Measurements from ENCODE around the gene PLEKHG4B.

Gene PLEKHG4B

DNA sequence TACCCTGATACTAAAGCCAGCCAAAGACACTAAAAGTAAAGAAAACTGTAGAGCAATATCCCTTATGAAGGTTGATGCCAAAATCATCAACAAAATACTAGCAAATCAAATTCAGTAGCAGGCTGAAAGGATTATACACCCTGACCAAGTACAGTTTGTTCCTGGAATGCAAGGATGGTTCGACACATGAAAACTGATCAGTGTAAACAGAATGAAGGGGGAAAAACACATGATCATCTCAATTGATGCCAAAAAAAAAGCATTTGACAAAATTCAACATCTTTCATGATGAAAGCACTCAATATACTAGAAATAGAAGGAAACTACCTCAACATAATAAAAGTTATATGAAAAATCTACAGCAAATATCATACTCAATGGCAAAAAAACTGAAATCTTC, 55.8 kb downstream of the PLEKHG4B start:
- no CpG with 5 or more reads among the region's 1 CpG for WGBS, 2 donors (ENCODE audit: extremely low coverage in 2 of 2, insufficient read length in 2 of 2, insufficient replicate concordance in 1 of 2)
- H3K36me3 ChIP-seq (replicated peaks in 1 of 2; ENCODE audit: control insufficient read depth in 2 of 2, insufficient read depth in 2 of 2, low read length in 2 of 2) = peaks cover 25 to 51% of the 10 kb centered on the region in 2 donors

DNA sequence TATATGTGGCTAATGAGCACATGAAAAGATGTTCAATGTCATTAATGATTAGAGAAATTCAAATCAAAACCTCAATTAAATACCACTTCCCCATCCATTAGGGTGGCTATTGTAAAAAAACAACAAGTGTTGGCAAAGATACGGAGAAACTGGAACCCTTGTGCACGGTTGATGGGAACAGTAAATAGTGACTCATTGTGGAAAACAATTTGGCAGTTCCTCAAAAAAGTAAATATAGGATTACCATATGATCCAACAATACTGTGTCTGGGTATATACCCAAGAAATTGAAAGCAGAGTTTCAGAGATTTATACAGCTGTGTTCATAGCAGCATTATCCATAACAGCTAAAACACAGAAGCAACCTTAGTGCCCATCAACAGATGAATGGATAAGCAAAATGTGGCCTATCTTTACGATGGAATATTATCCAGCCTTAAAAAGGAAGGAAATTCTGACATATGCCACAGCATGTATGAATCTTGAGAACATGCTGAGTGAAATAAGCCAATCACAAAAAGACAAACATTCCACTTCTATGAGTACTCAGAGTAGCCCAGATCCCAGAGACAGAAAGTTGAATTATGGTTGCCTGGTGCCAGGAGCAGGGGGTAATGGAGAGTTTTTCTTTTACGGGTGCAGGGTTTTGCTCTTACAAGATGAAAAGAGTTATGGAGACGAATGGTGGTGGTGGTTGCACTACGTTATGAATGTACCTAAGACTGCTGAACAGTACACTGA, 57.9 kb downstream of the PLEKHG4B start:
- Histone ChIP-seq H3K4me2 (ENCODE audit: insufficient read depth, low read length, poor library complexity, severe bottlenecking) (no peak overlapping the region), H2BK12ac (ENCODE audit: low read length) (no peak overlapping the region), H3K9me3 (replicated peaks in 1 of 2; ENCODE audit: control insufficient read depth in 2 of 2, insufficient read depth in 1 of 2, low read depth in 1 of 2, low read length in 2 of 2) (peaks cover 25 to 26% of the 10 kb centered on the region in 2 donors), H2AK5ac (ENCODE audit: low read depth, low read length) (no peak overlapping the region), H3K4me3 (ENCODE audit: low read length in 2 of 2) (no peak overlapping the region), H3K27ac (replicated peaks; ENCODE audit: low read length) (no peak overlapping the region), H3K79me1 (ENCODE audit: low read depth, low read length) (peaks cover 7% of the 10 kb centered on the region), H4K8ac (ENCODE audit: low read depth, low read length) (no peak overlapping the region), H3K18ac (ENCODE audit: low read length) (no peak overlapping the region), H2BK15ac (ENCODE audit: low read length) (no peak overlapping the region), H2AFZ (ENCODE audit: low read length) (no peak overlapping the region), H4K91ac (ENCODE audit: low read depth, low read length, poor library complexity) (no peak overlapping the region), H3K4me1 (ENCODE audit: control insufficient read depth in 2 of 2, insufficient read depth in 1 of 2, low read depth in 1 of 2, low read length in 2 of 2) (peaks cover 0 to 8% of the 10 kb centered on the region in 2 donors), H3K27me3 (ENCODE audit: control insufficient read depth in 3 of 3, insufficient read depth in 3 of 3, low read depth in 1 of 3, low read length in 3 of 3) (no peaks in the 10 kb centered on the region), H3K9ac (ENCODE audit: low read depth, low read length, poor library complexity) (no peak overlapping the region), H2BK5ac (ENCODE audit: low read length) (no peak overlapping the region), H3K14ac (ENCODE audit: low read length) (no peak overlapping the region), H3K4ac (ENCODE audit: low read length) (no peak overlapping the region), H3K23ac (ENCODE audit: low read depth, low read length, poor library complexity) (no peak overlapping the region), H3K36me3 (replicated peaks in 1 of 2; ENCODE audit: control insufficient read depth in 2 of 2, insufficient read depth in 2 of 2, low read length in 2 of 2) (peaks cover 21 to 43% of the 10 kb centered on the region in 2 donors), H2BK120ac (ENCODE audit: low read depth, low read length) (no peak overlapping the region)
- DNase-seq (ENCODE audit: low spot score) = no peak
- WGBS, 2 donors (ENCODE audit: extremely low coverage in 2 of 2, insufficient read length in 2 of 2, insufficient replicate concordance in 1 of 2) = no CpG with 5 or more reads among the region's 6 CpGs

More for the DNA sequence above, 55.8 kb downstream of the PLEKHG4B start:
- H3K4me1 ChIP-seq (ENCODE audit: control insufficient read depth in 2 of 2, insufficient read depth in 1 of 2, low read depth in 1 of 2, low read length in 2 of 2) = no peaks in the 10 kb centered on the region
- H2BK12ac ChIP-seq (ENCODE audit: low read length) = no peak overlapping the region
- peaks cover 11% of the 10 kb centered on the region for H3K79me1 ChIP-seq (ENCODE audit: low read depth, low read length)
- no peak overlapping the region for H2AFZ ChIP-seq (ENCODE audit: low read length)
- no peak overlapping the region for H2BK15ac ChIP-seq (ENCODE audit: low read length)
- DNase-seq (ENCODE audit: low spot score) = no peak
- H3K4me3 ChIP-seq (ENCODE audit: low read length in 2 of 2) = no peak overlapping the region
- H3K27ac ChIP-seq (replicated peaks; ENCODE audit: low read length) = no peak overlapping the region
- no peak overlapping the region for H4K8ac ChIP-seq (ENCODE audit: low read depth, low read length)
- no peak overlapping the region for H3K23ac ChIP-seq (ENCODE audit: low read depth, low read length, poor library complexity)
- H2AK5ac ChIP-seq (ENCODE audit: low read depth, low read length) = no peak overlapping the region
- no peak overlapping the region for H3K18ac ChIP-seq (ENCODE audit: low read length)
- no peak overlapping the region for H3K14ac ChIP-seq (ENCODE audit: low read length)
- no peak overlapping the region for H3K4me2 ChIP-seq (ENCODE audit: insufficient read depth, low read length, poor library complexity, severe bottlenecking)
- H3K4ac ChIP-seq (ENCODE audit: low read length) = no peak overlapping the region
- no peak overlapping the region for H4K91ac ChIP-seq (ENCODE audit: low read depth, low read length, poor library complexity)
- peaks cover 25 to 28% of the 10 kb centered on the region in 2 donors for H3K9me3 ChIP-seq (replicated peaks in 1 of 2; ENCODE audit: control insufficient read depth in 2 of 2, insufficient read depth in 1 of 2, low read depth in 1 of 2, low read length in 2 of 2)
- no peak overlapping the region for H2BK120ac ChIP-seq (ENCODE audit: low read depth, low read length)
- H3K9ac ChIP-seq (ENCODE audit: low read depth, low read length, poor library complexity) = no peak overlapping the region
- no peaks in the 10 kb centered on the region for H3K27me3 ChIP-seq (ENCODE audit: control insufficient read depth in 3 of 3, insufficient read depth in 3 of 3, low read depth in 1 of 3, low read length in 3 of 3)
- no peak overlapping the region for H2BK5ac ChIP-seq (ENCODE audit: low read length)

DNA sequence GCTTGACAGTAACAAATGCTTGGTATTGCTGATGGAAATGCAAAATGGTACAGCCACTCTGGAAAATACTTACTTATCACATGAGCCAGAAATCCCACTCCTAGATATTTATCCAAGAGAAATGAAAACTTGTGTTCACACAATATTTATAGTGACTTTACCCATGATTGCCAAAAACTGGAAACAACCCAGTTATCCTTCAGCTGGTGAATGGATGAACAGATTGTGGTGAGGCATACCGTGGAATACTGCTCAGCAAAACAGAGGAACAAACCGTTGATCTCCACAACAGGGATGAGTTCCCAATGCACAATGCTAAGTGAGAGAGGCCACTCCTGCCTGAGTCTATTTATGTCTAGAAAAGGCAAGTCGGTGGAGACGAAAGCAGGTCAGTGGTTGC, 58.8 kb downstream of the PLEKHG4B start:
- no CpG with 5 or more reads among the region's 4 CpGs for WGBS, 2 donors (ENCODE audit: extremely low coverage in 2 of 2, insufficient read length in 2 of 2, insufficient replicate concordance in 1 of 2)
- no peak overlapping the region for H3K18ac ChIP-seq (ENCODE audit: low read length)
- H3K14ac ChIP-seq (ENCODE audit: low read length) = no peak overlapping the region
- H2BK120ac ChIP-seq (ENCODE audit: low read depth, low read length) = no peak overlapping the region
- H3K9ac ChIP-seq (ENCODE audit: low read depth, low read length, poor library complexity) = no peak overlapping the region
- H2AK5ac ChIP-seq (ENCODE audit: low read depth, low read length) = no peak overlapping the region
- H3K4ac ChIP-seq (ENCODE audit: low read length) = no peak overlapping the region
- H3K23ac ChIP-seq (ENCODE audit: low read depth, low read length, poor library complexity) = no peak overlapping the region
- peaks cover 29 to 43% of the 10 kb centered on the region in 2 donors for H3K36me3 ChIP-seq (replicated peaks in 1 of 2; ENCODE audit: control insufficient read depth in 2 of 2, insufficient read depth in 2 of 2, low read length in 2 of 2)
- H3K4me2 ChIP-seq (ENCODE audit: insufficient read depth, low read length, poor library complexity, severe bottlenecking) = no peak overlapping the region
- H2AFZ ChIP-seq (ENCODE audit: low read length) = no peak overlapping the region
- H2BK12ac ChIP-seq (ENCODE audit: low read length) = no peak overlapping the region
- H2BK5ac ChIP-seq (ENCODE audit: low read length) = no peak overlapping the region
- peaks cover 19 to 25% of the 10 kb centered on the region in 2 donors for H3K9me3 ChIP-seq (replicated peaks in 1 of 2; ENCODE audit: control insufficient read depth in 2 of 2, insufficient read depth in 1 of 2, low read depth in 1 of 2, low read length in 2 of 2)
- H2BK15ac ChIP-seq (ENCODE audit: low read length) = no peak overlapping the region
- no peaks in the 10 kb centered on the region for H3K27me3 ChIP-seq (ENCODE audit: control insufficient read depth in 3 of 3, insufficient read depth in 3 of 3, low read depth in 1 of 3, low read length in 3 of 3)
- no peak overlapping the region for H4K8ac ChIP-seq (ENCODE audit: low read depth, low read length)
- H4K91ac ChIP-seq (ENCODE audit: low read depth, low read length, poor library complexity) = no peak overlapping the region
- DNase-seq (ENCODE audit: low spot score) = no peak
- H3K79me1 ChIP-seq (ENCODE audit: low read depth, low read length) = peaks cover 4% of the 10 kb centered on the region
- H3K27ac ChIP-seq (replicated peaks; ENCODE audit: low read length) = no peak overlapping the region
- H3K4me1 ChIP-seq (ENCODE audit: control insufficient read depth in 2 of 2, insufficient read depth in 1 of 2, low read depth in 1 of 2, low read length in 2 of 2) = peaks cover 0 to 8% of the 10 kb centered on the region in 2 donors
- no peak overlapping the region for H3K4me3 ChIP-seq (ENCODE audit: low read length in 2 of 2)

DNA sequence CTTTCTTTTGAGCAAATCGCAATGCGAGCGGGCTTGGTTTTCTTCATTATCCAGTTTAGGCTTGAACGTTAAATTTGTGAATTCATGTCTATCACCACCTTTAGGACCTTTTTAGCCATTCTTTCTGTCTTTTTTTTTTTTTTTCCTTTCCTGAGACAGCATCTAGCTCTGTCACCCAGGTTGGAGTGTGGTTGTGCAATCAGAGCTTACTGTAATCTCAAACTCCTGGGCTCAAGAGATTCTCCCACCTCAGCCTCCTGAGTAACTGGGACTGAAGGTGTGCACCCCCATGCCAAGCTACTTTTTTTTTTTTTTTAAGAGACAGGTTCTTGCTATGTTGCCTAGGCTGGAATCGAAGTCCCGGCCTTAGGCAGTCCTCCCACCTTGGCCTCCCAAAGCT, 60.1 kb downstream of the PLEKHG4B start:
- DNase-seq (ENCODE audit: low spot score) = no peak
- no peak overlapping the region for H2AK5ac ChIP-seq (ENCODE audit: low read depth, low read length)
- no peaks in the 10 kb centered on the region for H3K27me3 ChIP-seq (ENCODE audit: control insufficient read depth in 3 of 3, insufficient read depth in 3 of 3, low read depth in 1 of 3, low read length in 3 of 3)
- no peak overlapping the region for H3K4ac ChIP-seq (ENCODE audit: low read length)
- no peak overlapping the region for H2BK15ac ChIP-seq (ENCODE audit: low read length)
- no peak overlapping the region for H3K4me3 ChIP-seq (ENCODE audit: low read length in 2 of 2)
- H3K23ac ChIP-seq (ENCODE audit: low read depth, low read length, poor library complexity) = no peak overlapping the region
- H3K14ac ChIP-seq (ENCODE audit: low read length) = no peak overlapping the region
- H3K36me3 ChIP-seq (replicated peaks in 1 of 2; ENCODE audit: control insufficient read depth in 2 of 2, insufficient read depth in 2 of 2, low read length in 2 of 2) = peaks cover 42 to 44% of the 10 kb centered on the region in 2 donors
- no peak overlapping the region for H2BK12ac ChIP-seq (ENCODE audit: low read length)
- no peak overlapping the region for H2AFZ ChIP-seq (ENCODE audit: low read length)
- no peak overlapping the region for H4K91ac ChIP-seq (ENCODE audit: low read depth, low read length, poor library complexity)
- H3K9me3 ChIP-seq (replicated peaks in 1 of 2; ENCODE audit: control insufficient read depth in 2 of 2, insufficient read depth in 1 of 2, low read depth in 1 of 2, low read length in 2 of 2) = peaks cover 7 to 17% of the 10 kb centered on the region in 2 donors
- H3K18ac ChIP-seq (ENCODE audit: low read length) = no peak overlapping the region
- H3K4me2 ChIP-seq (ENCODE audit: insufficient read depth, low read length, poor library complexity, severe bottlenecking) = no peak overlapping the region
- H3K4me1 ChIP-seq (ENCODE audit: control insufficient read depth in 2 of 2, insufficient read depth in 1 of 2, low read depth in 1 of 2, low read length in 2 of 2) = peaks cover 0 to 8% of the 10 kb centered on the region in 2 donors
- H3K79me1 ChIP-seq (ENCODE audit: low read depth, low read length) = peaks cover under 1% of the 10 kb centered on the region
- no peak overlapping the region for H4K8ac ChIP-seq (ENCODE audit: low read depth, low read length)
- H2BK120ac ChIP-seq (ENCODE audit: low read depth, low read length) = no peak overlapping the region
- no peak overlapping the region for H3K27ac ChIP-seq (replicated peaks; ENCODE audit: low read length)
- H3K9ac ChIP-seq (ENCODE audit: low read depth, low read length, poor library complexity) = no peak overlapping the region
- H2BK5ac ChIP-seq (ENCODE audit: low read length) = no peak overlapping the region
- WGBS, 2 donors (ENCODE audit: extremely low coverage in 2 of 2, insufficient read length in 2 of 2, insufficient replicate concordance in 1 of 2) = no CpG with 5 or more reads among the region's 6 CpGs

Measured in neuronal stem cell (in vitro differentiated cells).